Inferior parietal cortex (tissue), 1 donor: ENCODE data around the gene RNF220.
A peak's percentile ranks its signal among the peaks of the same experiment; 100 is the strongest.

ENCODE experiments used
- DNase-seq: peaks from one replicate; pipeline ENCODE4 v3.0.0-alpha.2; 2016; ENCODE audit errors: extremely low spot score

RNF220 gene

DNA sequence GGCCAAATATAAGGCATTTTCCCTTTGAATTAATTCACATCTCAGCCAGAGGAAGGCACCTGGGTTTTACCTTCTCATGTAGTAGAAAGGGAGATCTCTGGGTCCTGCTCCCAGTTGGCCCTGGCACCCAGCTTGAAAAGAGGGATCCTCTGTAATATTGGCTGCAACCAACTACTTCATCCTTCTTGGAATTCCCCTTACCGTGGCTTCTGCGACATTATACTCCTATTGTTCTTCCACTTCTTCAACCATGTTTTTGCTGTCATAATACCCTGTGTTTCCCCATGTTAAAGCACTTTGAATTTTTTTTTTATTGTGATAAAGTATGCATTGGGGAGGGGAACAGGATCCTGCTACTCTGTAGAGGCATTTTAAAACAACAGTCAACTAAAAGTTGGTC, 26.8 kb downstream of the RNF220 start:
- DNase-seq, result no peak

DNA sequence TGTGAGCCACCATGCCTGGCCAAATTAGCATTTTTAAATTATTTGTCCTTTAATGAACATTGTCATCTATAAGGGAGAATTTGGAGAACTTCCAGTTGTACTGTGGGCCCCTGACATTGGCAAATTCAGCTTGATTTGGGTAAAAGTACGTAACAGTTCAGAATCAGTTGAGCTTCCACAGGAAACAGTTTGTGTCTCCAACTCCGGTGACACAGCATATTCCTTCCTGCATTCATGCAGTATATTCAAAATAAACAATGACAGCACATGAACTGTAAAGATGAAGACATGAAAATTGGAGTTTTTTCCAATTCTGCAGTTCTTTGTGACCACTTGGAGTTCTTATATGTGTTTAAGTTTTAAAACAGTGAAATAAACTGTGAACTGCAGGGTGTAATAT, 28.2 kb downstream of the RNF220 start:
- DNase-seq, result no peak

- no peak for DNase-seq
These were observed 31.5 kb downstream of the RNF220 start for GRCh38 chr1:44436401-44437106.

- no peak for DNase-seq
These were observed 32.2 kb downstream of the RNF220 start for GRCh38 chr1:44437107-44437716.

- DNase-seq, result no peak
These were observed 37.7 kb downstream of the RNF220 start for GRCh38 chr1:44442791-44443190.

GRCh38 chr1:44447051-44447810, 42.2 kb downstream of the RNF220 start:
- DNase-seq, result no peak

- DNase-seq, result no peak
These were observed 48.8 kb downstream of the RNF220 start for GRCh38 chr1:44453798-44454349.

DNA sequence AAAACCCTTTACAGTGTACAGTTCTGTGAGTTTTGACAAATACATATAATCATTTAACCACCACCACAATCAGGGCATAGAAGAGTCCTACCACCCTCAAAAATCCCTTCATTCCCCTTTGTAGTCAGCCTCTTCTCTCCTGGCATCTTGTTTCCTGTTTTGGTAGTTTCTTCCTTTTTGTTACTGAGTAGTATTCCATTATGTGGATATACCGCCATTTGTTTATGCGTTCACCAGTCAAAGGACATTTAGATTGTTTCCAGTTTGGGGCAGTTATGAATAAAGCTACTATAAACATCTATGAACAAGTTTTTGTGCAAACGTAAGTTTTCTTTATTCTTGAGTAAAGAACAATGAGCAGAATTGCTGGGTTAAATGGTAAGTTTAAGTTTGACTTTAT, 49.6 kb downstream of the RNF220 start:
- no peak for DNase-seq

DNA sequence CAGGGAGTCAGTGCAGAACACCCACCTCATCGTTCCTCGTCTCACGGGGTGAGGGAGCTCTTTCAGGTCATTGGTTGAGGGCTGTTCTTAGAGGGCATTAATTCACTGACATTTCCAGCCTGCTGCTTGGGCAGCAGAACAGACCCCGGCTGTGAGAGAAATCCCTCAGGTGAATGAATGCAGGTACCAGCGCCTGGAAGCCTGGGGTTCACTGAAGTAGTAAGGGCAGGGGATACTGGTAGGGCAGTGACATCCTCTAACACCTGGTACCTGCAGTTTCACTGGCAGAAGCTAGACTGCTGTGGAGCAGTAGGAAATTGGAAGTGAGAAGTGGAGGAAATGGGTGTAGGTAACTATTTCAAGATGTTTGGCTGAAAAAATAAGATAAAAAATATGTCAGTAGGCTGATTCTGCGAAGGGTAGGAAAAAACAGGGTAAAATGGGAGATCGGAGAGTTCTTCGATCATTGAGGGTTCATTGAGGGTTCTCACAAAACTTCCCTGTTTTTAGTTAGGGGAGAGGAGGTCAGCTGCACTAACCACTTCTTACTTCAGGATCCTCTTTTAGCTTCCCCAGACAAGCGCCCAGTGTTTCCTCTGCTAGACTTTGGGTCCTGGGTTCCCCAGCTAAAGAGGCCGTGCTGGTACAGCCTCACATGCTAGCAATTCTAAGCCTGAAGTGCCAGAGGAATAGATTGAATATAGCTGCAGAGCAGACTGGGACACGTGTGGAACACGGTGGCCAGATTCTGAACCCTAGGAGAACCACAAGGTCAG, 55.2 kb downstream of the RNF220 start:
- DNase-seq, result no peak

GRCh38 chr1:44464361-44464760, 59.3 kb downstream of the RNF220 start:
- no peak for DNase-seq

DNA sequence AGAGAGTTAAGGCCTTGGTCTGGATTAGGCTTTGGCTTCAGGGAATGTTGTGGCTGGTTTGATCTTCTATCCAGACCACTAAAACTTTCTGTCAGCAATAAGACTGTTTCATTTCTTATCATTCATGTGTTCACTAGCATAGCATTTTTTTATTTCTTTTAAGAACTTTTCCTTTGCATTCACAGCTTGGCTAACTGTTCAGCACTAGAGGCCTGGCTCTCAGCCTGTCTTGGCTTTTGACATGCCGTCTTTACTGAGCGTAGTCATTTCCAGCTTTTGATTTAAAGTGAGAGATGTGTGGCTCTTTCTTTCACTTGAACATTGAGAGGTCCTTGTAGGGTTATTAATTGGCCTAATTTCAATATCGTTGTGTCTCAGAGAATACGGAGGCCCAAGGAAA, 62.5 kb downstream of the RNF220 start:
- DNase-seq, result no peak

- no peak for DNase-seq
These were observed 66.9 kb downstream of the RNF220 start for GRCh38 chr1:44471911-44472453.

GRCh38 chr1:44472620-44473525, 67.8 kb downstream of the RNF220 start:
- DNase-seq, result no peak

DNA sequence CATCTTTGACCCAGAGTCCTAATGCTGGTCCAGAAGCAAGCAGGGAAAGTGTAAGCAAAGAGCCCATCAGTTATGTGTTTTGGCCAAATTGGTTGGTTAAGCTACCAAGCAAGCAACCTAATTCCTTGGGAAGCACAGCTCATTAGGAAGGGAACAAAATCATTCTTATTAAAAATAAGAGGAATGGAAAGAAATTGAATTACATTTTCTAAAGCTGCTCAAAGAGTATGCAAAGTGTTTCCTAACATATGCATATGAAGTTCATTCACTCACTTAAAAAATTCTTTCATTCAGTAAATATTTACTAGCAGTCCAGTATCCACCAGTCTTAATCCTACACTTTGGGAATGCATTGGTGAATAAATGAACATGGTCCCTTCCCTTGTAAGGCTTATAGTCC, 71.8 kb downstream of the RNF220 start:
- DNase-seq, result no peak

- no peak for DNase-seq
These were observed 76.6 kb downstream of the RNF220 start for GRCh38 chr1:44481701-44482100.

- no peak for DNase-seq
These were observed 78.2 kb downstream of the RNF220 start for GRCh38 chr1:44483089-44483874.

DNA sequence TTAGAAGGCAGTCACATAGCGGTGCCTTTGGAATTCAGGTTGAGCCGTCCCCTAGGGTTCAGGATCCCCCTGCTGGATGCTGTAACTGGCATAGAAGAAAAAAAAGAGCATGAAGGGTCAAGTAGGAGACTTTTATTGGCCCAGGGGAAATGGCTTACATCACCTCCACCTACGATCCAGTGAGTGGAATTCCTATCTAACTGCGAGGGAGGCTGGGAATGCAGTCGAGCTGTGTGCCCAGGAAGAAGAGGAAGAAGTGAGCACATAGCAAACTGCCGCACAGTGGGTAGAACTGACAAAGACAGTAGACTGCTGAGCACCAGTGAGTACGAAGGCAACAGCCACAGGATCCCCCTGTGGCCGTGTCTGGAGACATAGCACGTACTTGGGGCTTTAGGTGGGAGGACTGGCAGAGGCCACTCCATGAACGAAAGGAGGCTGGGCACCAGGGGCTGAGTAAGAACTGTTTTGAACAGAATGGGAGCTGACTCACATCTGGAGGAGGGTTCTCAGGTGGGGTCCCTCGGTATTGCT, 79.2 kb downstream of the RNF220 start:
- DNase-seq, result no peak

GRCh38 chr1:44485229-44485933, 80.3 kb downstream of the RNF220 start:
- DNase-seq, result peak; percentile 61

DNA sequence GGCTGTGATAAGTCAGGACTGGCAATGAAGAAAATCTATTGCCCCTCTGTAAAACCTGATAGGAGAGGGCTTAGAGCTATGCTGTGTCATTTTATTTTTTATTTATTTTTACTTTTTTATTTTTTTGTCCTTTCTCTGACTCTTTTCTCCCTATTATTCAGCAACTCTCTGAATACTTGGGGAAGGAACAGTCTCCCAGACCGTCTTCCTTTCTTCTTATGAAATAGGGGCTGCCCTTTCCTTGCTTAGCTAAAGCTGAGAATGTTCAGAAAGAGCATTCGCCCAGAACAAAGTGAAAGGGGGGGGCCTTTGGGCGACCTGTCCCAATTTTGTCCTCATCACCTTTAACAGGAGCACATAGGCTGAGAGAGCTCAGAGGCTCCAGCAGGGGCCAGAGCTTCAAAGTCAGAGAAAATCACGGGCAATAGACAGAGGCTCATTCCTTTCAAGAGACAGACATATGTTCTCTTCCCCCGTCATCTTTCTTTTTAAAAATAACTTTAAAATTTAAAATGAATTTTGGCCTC, 80.9 kb downstream of the RNF220 start:
- no peak for DNase-seq
